ENCODE results near the gene ALDH1L1.

ALDH1L1 gene

GRCh38 chr3:126134219-126134975 lies 46.0 kb downstream of the ALDH1L1 start:
- H3K4me3 ChIP-seq (ENCODE audit: low read length), result no peak overlapping the region
- peak; percentile 69 for TF ChIP-seq CTCF (conservative IDR thresholded peaks at IDR 0.05; ENCODE audit: low read length)
- DNase-seq (ENCODE audit: low read depth), result peak; percentile 34

- no peak for TF ChIP-seq CTCF (conservative IDR thresholded peaks at IDR 0.05; ENCODE audit: low read length)
- H3K4me3 ChIP-seq (ENCODE audit: low read length), result no peak overlapping the region
- no peak for DNase-seq (ENCODE audit: low read depth)
These were observed 46.8 kb downstream of the ALDH1L1 start for GRCh38 chr3:126133606-126134005.

GRCh38 chr3:126132751-126133511 lies 47.5 kb downstream of the ALDH1L1 start:
- H3K4me3 ChIP-seq (ENCODE audit: low read length), result no peak overlapping the region
- peak; percentile 42 for TF ChIP-seq CTCF (conservative IDR thresholded peaks at IDR 0.05; ENCODE audit: low read length)
- DNase-seq (ENCODE audit: low read depth), result no peak

- TF ChIP-seq CTCF (conservative IDR thresholded peaks at IDR 0.05; ENCODE audit: low read length), result no peak
- DNase-seq (ENCODE audit: low read depth), result no peak
- H3K4me3 ChIP-seq (ENCODE audit: low read length), result no peak overlapping the region
These were observed 48.3 kb downstream of the ALDH1L1 start for GRCh38 chr3:126131881-126132750.

GRCh38 chr3:126130981-126131745 lies 49.2 kb downstream of the ALDH1L1 start:
- TF ChIP-seq CTCF (conservative IDR thresholded peaks at IDR 0.05; ENCODE audit: low read length), result no peak
- H3K4me3 ChIP-seq (ENCODE audit: low read length), result no peak overlapping the region
- no peak for DNase-seq (ENCODE audit: low read depth)

- H3K4me3 ChIP-seq (ENCODE audit: low read length), result no peak overlapping the region
- DNase-seq (ENCODE audit: low read depth), result no peak
- TF ChIP-seq CTCF (conservative IDR thresholded peaks at IDR 0.05; ENCODE audit: low read length), result no peak
These were observed 50.1 kb downstream of the ALDH1L1 start for GRCh38 chr3:126130081-126130855.
